OCI-LY7 (cell line): ENCODE results near the gene SPCS2.

Experiments
- EZH2phosphoT487 ChIP-seq: fragments of 200-600 bp; sonication (generic); IDR thresholded peaks from 2 replicates; pipeline ENCODE4 v1.6.1; 2018; ENCODE audit warnings: low read depth, borderline replicate concordance, mild to moderate bottlenecking, mixed run types, antibody characterized with exemption, low read length, moderate library complexity, mixed read lengths
- TF ChIP-seq, protein P1 (sequence below): fragments of 200-600 bp; sonication (generic); conservative IDR thresholded peaks from 2 replicates; pipeline ENCODE4 v1.5.1; 2014; ENCODE audit warnings: mild to moderate bottlenecking, antibody characterized with exemption, low read length, moderate library complexity, mixed read lengths

DNA sequence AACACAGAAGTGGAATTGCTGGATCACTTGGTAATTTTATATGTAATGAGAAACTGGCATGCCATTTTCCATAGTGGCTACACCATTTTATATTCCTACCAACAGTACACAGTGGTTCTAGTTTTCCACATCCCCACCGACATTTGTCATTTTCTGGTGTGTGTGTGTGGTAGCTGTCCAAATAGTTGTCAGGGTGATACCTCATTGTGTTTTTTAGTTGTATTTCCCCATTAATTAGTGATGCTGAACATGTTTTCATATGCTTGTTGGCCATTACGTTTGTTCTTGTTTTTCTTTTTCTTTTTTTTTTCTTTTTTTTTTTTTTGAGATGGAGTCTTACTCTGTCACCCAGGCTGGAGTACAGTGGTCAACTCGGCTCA is 51.9 kb downstream of the SPCS2 start:
- TF ChIP-seq, protein P1, sequence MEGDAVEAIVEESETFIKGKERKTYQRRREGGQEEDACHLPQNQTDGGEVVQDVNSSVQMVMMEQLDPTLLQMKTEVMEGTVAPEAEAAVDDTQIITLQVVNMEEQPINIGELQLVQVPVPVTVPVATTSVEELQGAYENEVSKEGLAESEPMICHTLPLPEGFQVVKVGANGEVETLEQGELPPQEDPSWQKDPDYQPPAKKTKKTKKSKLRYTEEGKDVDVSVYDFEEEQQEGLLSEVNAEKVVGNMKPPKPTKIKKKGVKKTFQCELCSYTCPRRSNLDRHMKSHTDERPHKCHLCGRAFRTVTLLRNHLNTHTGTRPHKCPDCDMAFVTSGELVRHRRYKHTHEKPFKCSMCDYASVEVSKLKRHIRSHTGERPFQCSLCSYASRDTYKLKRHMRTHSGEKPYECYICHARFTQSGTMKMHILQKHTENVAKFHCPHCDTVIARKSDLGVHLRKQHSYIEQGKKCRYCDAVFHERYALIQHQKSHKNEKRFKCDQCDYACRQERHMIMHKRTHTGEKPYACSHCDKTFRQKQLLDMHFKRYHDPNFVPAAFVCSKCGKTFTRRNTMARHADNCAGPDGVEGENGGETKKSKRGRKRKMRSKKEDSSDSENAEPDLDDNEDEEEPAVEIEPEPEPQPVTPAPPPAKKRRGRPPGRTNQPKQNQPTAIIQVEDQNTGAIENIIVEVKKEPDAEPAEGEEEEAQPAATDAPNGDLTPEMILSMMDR = no peak
- no peak for TF ChIP-seq EZH2phosphoT487
